HG02763 (cell line): ENCODE data around the gene CCDC124.

ENCODE experiments used
- ATAC-seq: cut with Tn5 transposase; IDR thresholded peaks from one replicate; pipeline ENCODE4 v1.9.1; 2021; ENCODE audit warnings: mild to moderate bottlenecking, moderate library complexity; ENCODE audit not compliant: unreplicated experiment

Gene CCDC124

DNA sequence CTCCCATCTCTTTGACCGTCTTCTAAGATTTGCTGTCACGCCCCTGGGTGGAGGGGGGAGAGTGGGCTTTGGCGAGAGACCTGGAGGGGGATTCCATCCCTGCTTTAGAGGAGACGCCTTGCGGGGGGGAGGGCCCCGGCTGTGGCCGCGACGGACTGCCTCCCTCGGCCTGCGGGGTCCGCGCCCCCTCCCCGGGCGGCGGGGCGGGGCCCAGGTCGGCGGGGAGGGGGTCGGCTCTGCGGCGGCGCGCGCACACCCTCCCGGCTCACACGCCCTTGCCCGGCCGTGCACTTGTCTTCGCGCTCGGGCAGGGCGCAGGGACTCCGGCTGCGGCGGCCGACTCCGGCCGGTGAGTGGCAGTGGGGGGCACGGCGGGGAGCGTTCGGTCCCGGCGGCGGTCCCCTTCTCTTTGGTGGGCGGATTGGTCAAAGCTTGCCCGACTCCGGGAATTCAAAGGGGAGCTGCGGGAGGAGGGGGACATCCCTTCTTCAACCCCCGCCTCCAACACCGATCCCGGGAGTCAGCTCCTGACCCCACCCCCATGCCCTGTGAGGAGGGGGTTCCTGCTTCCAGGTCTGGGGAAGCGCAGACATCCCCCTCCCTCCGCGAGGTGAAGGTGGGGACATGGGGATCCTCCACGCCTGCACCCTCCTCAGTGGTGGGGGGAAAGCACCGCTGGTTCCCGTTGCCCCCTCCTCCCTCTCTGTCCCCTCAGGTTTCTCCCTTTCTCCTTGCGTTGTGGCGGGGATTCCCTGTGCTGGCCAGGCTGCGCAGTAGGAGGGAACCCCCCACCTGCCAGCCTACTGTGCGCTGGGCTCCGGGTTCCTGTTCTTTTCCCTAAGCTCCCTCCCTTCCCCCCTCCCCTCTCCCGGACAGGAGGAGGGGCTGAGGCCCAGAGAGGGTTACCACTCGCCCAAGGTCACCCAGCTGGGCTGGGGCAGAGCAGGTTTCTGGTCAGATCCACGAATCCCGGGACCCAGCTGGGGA is 19.5 kb downstream of the CCDC124 start:
- no peak for ATAC-seq

DNA sequence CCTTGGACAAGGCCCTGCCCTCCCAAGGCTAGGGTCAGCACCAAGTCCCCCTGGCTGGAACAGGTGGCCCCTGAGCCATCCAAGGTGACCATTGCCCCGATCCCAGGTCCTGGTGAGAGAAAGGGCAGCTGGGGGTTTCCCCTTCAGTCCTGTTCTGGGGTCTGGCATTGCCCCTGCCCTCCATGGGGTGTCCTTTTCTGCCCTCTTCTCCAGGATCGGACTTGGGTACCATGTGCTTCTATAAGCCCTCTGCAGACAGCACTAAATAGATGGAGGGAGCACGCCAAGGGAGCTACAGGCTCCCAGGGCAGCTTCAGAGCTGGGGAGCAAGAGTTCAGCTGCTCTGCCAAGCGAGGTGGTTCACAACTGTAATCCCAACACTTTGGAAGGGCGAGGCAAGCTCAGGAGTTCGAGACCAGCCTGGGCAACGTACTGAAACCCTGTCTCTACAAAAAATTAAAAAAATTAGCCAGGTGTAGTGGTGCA is 20.5 kb downstream of the CCDC124 start:
- no peak for ATAC-seq

DNA sequence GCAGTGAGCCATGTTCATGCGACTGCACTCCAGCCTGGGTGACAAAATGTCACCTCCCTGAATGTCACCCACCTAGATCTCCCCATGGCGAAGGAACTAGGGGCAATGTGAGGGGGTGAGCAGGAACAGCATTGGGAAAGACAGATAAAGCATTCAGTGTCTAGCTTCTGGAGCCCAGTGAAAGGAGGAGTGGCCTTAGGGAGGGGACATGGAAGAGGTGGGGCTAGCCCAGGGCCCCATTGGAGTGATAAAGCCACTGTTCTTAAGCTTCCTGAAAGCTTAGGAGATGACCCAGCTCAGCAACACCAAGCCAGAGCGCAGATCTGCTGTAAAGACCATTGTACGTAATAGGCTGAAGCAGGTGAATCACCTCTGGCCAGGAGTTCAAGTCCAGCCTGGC is 21.1 kb downstream of the CCDC124 start:
- ATAC-seq, result no peak

DNA sequence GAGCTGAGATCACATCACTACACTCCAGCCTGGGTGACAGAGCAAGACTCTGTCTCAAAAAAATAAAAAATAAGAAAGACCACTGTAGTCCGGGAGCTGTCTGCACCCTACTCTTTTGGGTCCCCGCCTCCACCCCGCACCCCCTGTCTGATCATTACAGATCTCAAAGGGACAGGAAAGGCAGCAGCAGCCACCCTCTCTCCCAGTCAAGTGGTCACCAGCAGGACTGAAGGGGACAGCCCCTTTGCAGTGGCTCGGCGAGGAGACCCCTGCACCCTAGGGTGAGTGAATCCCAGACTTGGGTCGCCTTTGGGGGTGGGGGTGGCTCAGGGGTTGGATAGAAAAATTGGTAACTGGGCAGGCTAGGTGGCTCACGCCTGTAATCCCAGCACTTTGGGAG is 21.6 kb downstream of the CCDC124 start:
- no peak for ATAC-seq

DNA sequence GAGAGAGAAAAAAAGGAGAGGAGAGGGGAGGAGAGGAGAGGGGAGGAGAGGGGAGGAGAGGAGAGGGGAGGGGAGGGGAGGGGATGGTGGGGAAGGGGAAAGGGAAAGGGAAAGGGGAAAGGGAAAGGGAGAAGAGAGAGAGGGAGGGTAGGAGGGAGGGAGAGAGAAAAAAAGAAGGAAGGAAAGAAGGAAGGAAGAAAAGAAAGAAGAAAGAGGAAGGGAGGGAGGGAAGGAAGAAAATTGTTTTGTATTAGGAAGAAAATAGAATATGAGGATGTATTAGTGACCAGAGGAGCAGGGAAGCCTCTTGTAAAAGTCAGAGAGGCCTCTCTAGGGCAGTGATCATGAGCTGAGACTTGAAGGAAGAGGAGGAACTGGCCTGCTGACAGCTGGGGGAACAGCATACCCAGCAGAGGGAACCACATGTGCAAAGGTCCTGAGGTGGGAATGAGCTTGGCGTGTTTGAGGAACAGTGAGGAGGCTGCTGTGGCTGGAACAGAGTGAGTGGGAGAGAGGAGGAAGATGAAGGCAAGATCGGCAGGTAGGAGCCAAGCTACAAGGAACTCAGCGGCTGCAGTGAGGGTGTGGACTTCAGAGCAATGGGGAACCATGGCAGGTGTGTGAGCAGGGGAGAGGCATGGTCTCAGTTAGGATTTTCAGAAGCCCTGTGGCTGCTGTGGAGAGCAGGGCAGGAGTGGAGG is 24.5 kb downstream of the CCDC124 start:
- ATAC-seq, result no peak

DNA sequence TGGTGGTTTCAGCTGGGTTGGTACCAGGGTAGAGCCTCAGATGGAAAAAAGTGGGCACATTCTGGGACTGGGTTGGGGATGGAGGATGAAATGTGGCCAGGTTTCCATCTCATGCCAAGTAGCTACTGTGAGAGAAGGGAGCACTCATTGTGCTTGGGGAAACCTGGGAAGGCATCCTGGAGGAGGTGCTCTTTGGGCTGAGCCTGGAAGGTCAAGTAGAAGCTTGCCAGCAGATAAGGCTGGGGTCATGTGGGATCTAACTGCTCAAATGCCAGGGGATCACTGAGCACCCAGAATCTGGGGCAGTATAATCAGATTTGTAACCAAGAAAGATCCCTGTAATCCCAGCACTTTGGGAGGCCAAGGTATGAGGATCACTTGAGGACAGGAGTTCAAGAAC is 25.1 kb downstream of the CCDC124 start:
- ATAC-seq, result no peak

DNA sequence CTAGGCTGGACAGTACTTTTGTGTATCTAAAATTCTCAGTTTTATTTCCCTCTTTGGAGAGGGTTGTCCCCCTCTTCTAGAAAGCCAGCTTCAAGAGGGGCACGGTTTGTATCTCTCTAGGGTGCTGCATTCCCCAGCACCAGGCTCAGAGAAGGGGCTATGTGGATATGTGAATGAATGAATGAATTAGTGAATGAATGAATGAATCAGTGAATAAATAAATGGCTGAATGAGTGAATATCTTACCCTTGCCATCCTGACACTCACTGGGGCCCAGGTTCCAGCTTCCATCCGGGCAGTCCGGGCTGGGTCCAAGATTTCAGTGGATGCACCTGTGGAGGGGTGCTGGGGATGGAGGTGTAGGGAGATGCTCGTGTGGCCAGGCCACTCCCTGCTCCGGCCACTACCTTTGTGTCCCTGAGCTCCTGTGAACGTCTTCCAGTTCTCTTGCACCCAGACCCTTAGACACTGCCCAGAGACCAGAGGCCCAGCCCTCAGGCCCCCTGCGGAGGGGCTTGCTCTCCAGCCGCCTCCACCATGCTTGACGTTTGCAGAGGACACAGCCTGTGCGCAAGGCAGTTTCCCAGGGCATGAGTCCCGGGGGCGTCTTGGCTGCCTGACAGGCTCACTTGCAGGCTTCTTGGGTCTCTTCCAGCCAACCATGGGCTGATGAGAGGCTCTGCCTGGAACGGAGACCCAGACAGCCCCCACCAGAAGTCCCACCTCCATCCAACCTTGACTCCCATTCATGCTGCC is 31.3 kb downstream of the CCDC124 start:
- no peak for ATAC-seq

DNA sequence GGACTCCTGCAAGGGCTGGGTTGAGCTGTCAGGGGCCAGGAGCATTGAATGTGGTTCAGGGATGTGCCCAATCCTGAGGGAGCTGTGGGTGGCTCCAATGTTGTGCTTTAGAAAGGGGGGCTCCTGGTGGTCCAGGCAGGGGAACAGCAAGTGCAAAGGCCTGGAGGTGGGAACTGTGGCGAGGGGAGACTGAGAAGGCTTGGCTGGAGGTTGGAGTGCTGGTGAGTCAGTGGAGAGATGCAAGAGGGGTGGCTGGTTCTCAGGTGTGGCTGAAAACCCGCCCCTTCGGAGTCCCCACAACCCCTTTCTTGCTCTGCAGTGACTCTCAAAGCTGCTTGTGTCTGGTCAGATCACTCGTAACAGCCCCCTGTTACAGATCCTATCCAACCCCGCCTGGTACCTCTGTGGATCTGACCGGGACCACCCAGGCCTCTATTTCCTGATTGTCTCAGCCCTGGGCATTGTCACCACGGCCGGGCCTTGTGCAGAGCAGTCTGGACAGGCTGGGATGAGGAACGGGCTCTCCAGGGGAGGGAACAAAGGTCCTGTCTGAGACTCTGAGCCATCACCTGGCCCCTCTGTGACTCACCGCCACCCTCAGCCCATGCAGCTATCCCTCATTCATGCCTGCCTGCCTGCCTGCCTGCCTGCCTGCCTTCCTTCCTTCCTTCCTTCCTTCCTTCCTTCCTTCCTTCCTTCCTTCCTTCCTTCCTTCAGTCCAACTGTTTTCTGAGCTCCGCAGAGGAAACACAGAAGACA is 32.7 kb downstream of the CCDC124 start:
- no peak for ATAC-seq

DNA sequence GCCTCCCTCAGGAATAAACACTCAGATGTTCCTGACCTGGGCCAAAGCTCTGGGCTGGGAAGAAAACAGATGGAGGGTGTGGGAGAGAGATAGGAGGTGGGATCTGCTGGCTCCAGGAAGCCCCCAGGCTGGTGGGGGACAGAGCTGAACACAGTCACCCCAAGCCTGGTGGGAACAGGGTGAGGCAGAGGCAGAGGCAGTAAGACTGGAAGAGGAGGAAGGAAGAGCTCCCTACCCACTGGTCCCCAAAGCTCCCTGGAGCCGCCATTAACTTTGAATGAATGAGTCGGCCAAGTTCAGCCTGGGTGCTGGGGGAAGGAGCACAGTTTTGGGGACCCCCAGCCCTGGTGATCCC is 33.3 kb downstream of the CCDC124 start:
- ATAC-seq, result no peak

DNA sequence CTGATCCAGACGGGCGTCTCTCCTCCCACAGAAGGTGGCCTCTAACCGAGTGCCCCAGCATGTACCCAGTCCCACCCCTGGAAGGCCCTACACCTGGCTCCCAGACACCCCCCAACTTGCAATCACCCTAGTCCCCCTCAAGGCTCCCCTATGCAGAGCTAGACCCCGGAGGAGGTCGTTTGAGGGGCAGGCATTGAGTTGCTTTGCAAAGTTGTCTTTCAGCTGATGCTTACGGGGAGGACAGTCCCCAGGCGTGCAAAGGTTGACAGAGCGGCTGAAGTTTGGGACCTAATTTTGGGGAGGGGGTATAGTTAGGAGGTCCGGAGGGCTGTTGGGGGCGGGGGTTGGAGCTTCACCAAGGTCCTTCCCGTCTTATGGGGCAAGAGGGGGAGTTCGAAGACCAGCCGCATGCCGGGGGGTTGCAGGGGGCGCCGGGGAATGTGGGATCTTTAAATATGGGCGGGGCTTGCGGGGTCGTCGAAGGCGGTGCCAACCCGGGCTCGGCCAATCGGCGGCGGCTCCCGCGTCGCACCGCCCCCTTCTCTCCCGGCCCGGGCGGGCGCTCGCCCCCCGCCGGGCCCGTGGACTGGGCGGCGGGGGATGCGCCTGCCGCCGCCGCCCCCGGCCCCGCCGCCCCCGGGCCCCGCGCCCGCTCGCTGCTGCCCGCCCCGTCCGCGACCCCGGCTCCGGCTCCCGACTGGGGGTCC is 33.9 kb downstream of the CCDC124 start, which contains the start of gene KCNN1:
KCNN1 (plus strand) TSS at position 558 of the 707 bp plus-strand sequence. CDS start 6,782 bp downstream, outside the sequence.
- ATAC-seq, result no peak

DNA sequence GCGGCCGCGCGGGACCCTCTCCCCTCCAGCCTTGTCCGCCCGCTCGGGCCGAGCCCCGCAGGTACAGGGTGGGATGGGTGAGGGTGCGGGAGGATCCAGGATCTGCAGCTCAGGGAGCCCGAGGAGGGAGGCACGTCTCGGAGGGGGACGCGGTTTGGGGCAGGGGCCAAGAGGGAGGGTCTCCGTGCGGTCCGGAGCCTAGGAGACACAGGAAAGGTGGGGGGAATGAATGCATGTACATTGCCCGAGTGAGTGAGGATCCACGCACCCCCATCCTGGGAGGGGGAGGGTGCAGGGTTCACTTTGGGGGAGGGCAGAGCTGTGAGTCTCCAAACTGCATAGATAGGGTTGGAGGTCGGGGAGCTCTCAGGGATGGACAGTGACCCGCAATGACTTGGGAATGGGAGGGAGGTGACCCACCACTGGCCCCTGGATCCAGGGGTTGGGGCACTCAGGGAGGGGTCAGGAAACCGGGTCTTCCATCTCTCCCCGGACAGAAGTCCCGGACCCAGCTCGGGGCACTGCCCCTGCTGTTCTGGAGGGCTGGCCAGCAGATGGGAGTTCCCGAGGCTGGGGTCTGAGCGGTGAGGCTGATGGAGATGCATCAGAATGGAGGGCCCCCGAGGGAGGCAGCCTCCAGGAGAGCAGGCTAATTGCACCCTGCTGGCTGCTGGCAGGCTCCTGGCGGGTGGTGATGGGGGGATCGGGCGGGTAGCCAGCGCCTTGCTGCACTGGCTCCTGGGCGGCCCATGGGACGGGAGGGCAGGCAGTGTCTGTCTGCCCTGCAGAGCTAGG is 34.6 kb downstream of the CCDC124 start:
- ATAC-seq, result no peak

DNA sequence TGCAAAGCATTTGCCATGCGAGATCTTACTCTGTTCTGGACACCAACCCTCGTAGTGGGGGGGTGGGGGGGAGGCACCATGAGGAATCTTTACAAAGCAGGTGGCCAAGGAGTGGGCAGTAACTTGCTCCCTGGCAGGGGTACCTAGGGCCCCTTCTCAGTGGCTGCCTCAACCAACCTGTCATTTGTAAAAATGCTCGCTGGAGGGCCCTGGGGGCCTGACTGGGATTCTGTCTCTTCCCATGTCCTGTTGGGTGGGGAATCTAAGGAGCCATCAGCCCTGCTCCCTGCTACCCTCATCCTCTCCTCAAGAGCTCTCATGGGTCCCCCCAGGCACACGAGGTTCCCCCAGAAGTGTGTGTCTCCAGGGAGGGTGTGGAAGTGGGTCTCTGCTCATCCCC is 35.5 kb downstream of the CCDC124 start:
- no peak for ATAC-seq

DNA sequence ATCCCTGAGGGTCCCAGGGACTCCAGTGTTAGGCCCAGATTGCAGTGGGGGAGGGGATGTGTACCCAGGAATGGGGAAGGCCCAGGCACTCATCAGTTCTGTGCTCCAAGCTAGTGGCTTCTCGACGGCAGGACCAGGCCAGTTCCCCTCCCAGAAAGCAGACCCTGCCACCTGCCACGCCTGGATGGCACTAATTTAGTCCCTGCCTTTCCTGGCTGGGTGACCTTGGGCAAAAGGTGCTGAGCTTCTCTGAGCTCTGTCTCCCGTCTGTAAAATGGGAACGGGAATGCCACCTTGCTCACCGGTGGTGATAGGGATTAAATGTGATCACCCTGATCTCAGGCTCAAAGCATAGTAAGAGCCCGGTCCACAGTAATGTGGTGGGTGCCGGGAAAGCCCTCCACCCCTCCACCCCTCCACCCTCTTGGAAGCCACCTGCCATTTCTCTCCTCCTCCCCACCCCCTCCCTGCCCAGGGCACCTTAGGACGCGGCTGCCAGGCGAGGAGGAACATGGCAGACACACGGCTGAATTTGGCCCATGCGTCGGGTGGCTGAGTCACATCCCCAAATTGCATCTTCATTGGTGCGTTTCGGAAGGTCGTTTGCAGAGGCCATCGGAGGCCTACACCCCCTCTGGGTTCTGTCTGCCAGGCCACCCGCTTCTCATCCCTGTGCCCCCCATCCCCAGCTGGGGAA is 36.4 kb downstream of the CCDC124 start:
- no peak for ATAC-seq

DNA sequence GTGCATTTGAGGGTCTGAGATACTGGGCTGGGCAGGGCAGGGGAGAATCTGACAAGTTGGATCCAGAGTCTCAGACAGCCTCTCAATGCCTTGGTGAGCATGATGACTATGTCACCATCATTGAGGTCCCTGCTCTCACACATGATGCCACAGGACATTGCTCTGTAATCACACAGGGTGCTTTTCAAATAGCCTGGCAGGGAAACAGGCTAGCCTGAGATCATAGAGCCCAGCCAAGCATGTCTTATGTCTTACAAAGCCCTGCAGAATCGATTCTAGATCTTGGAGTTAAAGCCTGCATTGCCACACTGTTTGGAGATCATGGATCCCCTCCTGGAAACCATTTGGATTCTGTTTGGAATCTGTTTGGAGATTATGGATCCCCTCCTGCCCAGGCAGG is 39.4 kb downstream of the CCDC124 start:
- no peak for ATAC-seq

DNA sequence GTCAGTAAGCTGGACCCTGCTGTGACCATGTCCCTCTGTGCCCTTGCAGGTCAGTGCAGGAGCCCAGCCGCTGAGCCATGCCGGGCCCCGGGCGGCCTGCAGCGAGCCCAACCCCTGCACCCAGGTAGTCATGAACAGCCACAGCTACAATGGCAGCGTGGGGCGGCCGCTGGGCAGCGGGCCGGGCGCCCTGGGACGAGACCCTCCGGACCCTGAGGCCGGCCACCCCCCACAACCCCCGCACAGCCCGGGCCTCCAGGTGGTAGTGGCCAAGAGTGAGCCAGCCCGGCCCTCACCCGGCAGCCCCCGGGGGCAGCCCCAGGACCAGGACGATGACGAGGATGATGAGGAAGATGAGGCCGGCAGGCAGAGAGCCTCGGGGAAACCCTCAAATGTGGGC is 40.9 kb downstream of the CCDC124 start:
- no peak for ATAC-seq

DNA sequence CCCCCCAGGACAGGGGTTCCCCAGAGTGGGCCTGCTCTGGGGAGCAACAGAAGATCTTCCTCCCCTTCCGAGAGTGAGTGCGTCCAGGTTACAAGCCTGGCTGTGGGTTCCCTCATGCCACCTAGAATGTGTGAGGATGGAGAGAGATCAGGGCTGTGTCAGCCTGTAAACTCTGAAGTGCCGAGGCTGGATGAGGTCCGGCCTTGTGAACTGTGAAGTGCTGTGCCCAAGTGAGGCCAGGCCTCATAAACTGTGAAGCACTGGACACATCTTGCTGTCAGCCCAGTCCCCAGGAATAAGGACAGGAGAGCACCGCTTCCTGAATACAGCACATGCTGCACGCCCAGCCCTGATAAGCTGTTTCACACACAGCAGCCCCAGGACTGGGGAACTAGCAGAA is 41.7 kb downstream of the CCDC124 start:
- ATAC-seq, result no peak

DNA sequence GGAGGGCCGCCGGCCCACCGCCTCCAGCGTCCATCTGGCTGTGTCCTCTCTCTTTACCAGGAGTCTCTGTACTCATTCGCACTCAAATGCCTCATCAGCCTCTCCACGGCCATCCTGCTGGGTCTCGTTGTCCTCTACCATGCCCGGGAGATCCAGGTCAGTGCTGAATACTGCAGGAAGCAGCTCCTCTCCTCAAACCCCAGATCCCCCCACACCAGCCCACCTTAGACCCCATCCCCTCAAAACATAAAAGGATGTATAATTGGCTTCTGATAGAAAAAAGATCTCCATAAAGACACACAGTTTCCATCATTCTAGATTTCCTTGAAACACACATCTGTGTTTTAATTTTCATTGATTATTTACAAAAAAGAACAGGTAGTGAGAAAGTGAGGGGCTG is 42.2 kb downstream of the CCDC124 start:
- no peak for ATAC-seq

DNA sequence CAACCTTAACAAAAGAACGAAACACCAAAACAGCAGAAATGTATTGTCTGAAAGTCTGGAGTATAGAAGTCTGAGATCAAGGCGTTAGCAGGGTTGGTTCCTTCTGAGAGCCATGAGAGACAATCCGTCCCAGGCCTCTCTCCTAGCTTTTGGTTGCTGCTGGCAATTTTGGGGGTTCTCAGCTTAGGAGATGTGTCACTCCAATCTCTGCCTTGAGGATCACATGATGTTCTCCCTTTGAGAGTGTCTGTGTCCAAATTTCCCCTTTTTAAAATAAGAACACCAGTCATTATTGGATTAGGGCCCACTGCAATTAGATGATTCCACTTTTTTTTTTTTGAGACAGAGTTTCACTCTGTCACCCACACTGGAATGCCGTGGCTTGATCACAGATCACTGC is 44.2 kb downstream of the CCDC124 start:
- no peak for ATAC-seq
